ENCODE results near the gene TMEM209.

The TMEM209 gene

GRCh38 chr7:130118801-130119200 is 86.4 kb downstream of the TMEM209 start:
- no peak for DNase-seq

- no peak for DNase-seq
These were observed 86.9 kb downstream of the TMEM209 start for GRCh38 chr7:130118294-130118693.

- DNase-seq = no peak
These were observed 90.4 kb downstream of the TMEM209 start for GRCh38 chr7:130114776-130115175.

Measured in 8988T (cell line).